ENCODE measurements around the gene TSPYL2.
A peak's percentile ranks its signal among the peaks of the same experiment; 100 is the strongest.

TSPYL2 gene

DNA sequence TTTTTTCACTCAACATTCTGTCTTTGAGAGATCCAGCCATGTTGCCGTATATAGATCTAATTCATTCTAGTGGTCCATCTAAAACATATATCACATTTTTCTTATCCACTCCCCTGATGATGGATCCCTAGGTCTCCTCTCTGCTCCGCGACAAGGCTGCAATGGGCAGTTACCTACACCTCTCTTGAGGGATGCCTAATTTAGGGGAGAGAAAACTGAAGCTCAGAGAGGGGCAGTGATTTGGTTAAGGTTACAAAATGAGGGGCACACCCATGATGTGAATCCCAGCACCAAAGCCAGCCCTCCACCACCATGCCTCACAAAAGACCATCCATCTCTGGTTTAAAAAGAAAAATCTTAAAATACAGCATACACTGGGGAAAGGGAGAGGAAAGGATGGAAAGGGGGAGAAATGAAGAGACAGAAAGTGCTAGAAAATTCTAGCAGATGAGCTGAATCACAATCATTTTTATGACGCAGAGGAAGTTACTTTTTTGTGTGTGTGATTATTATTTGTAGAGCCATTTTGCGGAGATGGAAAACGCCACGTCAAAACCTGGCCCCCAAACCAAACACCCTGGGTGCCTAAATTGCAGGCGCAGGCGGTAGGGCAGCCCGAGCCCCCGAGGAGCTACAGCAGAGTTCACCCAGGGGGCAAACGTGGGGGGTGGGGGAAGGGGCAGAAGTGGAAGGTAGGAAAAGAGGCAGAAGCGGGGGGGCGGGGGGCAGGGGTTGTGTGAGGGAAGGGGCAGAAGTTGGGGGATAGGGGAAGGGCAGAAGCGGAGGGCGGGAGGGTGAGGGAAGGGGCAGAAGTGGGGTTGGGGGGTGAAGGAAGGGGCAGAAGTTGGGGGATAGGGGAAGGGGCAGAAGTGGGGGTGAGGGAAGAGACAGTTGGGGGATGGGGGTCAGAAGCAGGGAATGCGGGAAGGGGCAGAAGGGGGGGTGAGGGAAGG, 1.3 kb upstream of the TSPYL2 start:
- DNase-seq = no peak

DNA sequence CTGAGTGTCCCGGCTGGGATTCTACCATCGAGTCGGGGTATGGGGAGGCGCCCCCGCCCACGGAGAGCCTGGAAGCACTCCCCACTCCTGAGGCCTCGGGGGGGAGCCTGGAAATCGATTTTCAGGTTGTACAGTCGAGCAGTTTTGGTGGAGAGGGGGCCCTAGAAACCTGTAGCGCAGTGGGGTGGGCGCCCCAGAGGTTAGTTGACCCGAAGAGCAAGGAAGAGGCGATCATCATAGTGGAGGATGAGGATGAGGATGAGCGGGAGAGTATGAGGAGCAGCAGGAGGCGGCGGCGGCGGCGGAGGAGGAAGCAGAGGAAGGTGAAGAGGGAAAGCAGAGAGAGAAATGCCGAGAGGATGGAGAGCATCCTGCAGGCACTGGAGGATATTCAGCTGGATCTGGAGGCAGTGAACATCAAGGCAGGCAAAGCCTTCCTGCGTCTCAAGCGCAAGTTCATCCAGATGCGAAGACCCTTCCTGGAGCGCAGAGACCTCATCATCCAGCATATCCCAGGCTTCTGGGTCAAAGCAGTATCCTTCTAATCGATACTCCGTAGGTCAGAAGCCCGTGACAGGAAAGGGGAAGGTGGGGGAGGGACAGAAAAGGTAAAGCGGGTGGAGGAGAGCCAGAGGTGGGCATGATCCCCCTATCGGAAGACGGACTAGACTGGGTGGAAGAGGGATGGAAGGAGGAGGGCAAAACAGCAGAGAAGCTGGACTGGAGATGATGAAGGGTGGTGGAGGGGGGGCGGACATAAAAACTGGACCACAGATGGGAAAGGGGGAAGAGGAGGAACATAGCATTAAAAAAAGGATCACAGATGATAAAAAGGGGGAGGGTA, 828 bp downstream of the TSPYL2 start:
- no peak for DNase-seq

GRCh38 chrX:53084043-53084570, 1.9 kb downstream of the TSPYL2 start:
- no peak for DNase-seq

DNA sequence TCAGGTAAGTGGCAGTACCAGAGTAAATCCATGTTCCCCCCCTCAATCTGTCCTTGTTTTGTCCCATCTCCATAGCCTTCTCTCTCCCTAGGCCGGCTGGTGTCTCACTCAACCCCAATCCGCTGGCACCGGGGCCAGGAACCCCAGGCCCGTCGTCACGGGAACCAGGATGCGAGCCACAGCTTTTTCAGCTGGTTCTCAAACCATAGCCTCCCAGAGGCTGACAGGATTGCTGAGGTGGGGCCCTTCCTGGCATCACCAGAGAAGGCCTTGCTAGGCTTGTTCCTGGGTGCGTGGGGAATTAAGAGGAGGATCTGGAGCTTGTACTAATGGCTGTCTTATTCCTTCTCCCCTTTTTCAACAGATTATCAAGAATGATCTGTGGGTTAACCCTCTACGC, 2.7 kb downstream of the TSPYL2 start:
- no peak for DNase-seq

- no peak for DNase-seq
Measured at GRCh38 chrX:53085661-53086229, 3.6 kb downstream of the TSPYL2 start.

DNA sequence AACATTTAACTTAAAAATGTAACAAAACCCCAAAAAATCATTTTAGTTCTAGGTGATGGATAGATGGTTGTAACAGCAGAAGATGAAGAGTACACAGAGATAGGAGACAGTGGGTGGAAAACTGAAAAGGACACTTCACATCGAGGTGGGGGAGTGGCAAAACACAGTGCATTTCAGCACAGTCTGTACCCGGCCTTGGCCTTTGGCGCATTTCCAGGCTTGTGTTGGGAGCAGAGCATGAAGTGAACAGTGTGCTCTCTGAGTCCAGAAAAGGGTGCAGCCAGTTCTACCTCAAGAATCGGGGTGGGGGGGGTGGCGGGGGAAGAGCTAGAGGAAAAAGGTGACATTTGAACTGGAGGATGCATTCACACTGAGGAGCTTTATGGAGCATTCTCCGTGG, 4.3 kb downstream of the TSPYL2 start:
- DNase-seq = no peak

- DNase-seq = no peak
Measured at GRCh38 chrX:53087388-53087831, 5.2 kb downstream of the TSPYL2 start.

GRCh38 chrX:53088136-53088974, 6.2 kb downstream of the TSPYL2 start:
- DNase-seq = peak; percentile 81

GRCh38 chrX:53089224-53089842, 7.2 kb downstream of the TSPYL2 start:
- peak; percentile 40 for DNase-seq

GRCh38 chrX:53089925-53090324, 7.8 kb downstream of the TSPYL2 start:
- no peak for DNase-seq

- no peak for DNase-seq
Measured at GRCh38 chrX:53091354-53091753, 9.2 kb downstream of the TSPYL2 start.

- DNase-seq = peak; percentile 80
Measured at GRCh38 chrX:53093177-53093655, 11.0 kb downstream of the TSPYL2 start.

DNA sequence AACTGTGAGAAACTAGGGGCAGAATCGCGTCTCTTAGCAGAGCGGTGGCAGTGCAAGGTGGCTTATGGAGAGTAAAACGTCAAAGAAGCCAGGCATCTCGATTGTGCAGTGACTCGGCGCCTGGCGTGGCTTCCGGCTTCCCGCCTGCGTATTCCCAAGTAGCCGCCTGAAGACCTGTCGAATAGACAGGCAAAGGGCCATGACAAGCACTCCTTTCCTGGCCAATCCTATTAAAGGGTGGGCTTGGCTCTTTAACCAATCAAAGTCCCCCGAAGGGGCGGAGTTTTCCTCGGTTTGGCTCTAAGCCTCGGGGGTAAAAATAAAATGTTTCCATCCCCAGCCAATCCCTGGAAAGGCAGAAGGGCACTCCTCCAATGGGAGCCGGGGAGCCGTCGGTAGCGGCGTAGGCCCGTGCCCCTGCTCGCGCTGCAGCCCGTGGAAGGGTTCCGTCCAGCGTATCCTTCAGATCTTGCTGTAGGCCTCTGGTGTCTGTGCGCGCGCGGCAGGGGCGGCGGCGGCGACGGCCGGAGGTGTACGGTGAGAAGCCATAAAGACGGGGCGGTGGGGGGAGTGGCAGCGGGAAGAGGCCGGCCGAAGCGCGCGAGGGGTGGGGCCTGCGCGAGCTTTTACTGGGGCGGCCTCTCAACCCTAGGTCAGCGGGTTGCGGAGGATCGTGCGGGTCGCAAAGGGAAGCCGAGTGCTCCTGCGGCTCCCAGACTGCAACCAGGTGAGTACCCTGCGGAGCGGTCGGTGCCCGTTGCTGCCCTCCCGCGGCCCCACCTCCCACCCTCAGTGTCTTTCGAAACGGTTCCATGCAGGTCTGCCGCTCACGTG, 11.8 kb downstream of the TSPYL2 start, which contains the start of gene KANTR:
KANTR (plus strand) TSS at position 395 of the 834 bp plus-strand sequence. CDS start 30,131 bp downstream, outside the sequence.
- DNase-seq = peak; percentile 84

GRCh38 chrX:53094582-53094905, 12.4 kb downstream of the TSPYL2 start:
- no peak for DNase-seq

DNA sequence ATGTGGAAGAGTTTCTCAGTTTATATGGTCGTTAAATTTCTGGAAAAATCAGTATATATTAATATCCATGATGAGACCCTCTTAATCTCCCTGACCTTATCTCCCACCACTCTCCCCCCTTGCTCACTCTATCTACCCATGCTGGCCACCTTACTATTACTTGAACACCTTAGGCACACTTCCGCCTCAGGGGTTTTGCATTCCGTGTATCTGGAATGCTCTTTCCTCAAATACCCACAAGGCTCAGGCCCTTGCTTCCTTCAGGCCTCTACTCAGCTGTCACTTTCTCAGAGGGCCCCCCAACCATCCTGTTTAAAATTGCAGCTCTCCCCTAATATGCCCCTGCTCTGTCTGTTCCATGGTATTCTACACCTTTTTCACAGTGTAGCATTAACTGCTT, 13.6 kb downstream of the TSPYL2 start:
- DNase-seq = no peak

- no peak for DNase-seq
Measured at GRCh38 chrX:53114864-53115549, 32.8 kb downstream of the TSPYL2 start.

DNA sequence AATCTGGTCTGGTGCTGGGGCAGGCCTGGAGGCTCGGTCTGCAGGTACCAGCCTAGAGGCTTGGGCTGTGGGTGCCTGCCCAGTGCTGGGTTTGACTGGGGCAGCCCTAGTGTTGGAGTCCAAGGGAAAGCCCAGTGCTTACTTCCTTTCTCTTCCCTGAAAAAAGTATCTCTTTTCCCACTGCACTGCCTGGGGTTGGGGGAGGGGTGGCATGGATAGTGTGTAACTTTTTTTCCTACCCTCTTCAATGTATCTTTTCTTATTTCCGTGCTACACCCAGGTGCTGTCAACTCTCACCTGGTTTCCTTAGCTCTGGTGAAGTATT, 33.3 kb downstream of the TSPYL2 start:
- DNase-seq = no peak

GRCh38 chrX:53116101-53116500, 33.9 kb downstream of the TSPYL2 start:
- DNase-seq = no peak

GRCh38 chrX:53122013-53122412, 39.8 kb downstream of the TSPYL2 start:
- DNase-seq = no peak

DNA sequence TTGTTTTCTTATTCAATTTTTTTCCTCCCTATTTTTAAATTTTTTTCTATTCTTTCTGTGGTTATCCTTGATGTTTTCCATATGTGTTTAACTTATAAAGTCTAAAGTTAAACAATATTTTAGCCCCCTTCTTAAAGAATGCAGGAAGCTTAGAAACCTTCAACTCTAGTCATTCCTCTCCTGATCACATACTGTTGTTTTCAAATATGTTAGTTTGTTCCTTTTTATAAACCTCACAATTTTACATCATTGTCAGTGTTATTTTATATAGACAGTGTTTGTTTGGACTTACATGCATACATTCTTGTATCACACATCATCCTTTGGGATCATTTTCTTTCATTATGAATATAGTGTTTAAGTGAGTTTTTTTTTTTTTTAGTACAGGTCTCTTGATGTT, 43.3 kb downstream of the TSPYL2 start:
- no peak for DNase-seq

All from stimulated activated CD4-positive, alpha-beta T cell treated with anti-CD3 and anti-CD28 coated beads, Interleukin-4, amount 100 ng/mL, for 24 hours (primary cell).